ENCODE measurements around the gene RASSF1.

RASSF1 gene

GRCh38 chr3:50383750-50384149 lies 43.1 kb upstream of the RASSF1 start:
- POLR2A ChIA-PET = interaction anchor here (1.0 kb wide), 1 partner anchor 33 kb away, joined by 3 read pairs; the partner anchor contains the start of genes CYB561D2 and NPRL2
- CTCF ChIA-PET = no interaction called here
- no peak overlapping the region for H3K4me3 ChIP-seq (ENCODE audit: low read depth, low read length)
- DNase-seq (ENCODE audit: low read depth, low spot score) = no peak
- no peak for TF ChIP-seq CTCF (IDR thresholded peaks at IDR 0.05; ENCODE audit: insufficient read depth, low read length, missing control alignments)

- H3K4me3 ChIP-seq (ENCODE audit: low read depth, low read length) = no peak overlapping the region
- ChIA-PET CTCF (no interaction called here), POLR2A (no interaction called here)
- no peak for TF ChIP-seq CTCF (IDR thresholded peaks at IDR 0.05; ENCODE audit: insufficient read depth, low read length, missing control alignments)
- DNase-seq (ENCODE audit: low read depth, low spot score) = no peak
These were observed 42.1 kb upstream of the RASSF1 start for GRCh38 chr3:50382722-50383121.

- H3K4me3 ChIP-seq (ENCODE audit: low read depth, low read length) = no peak overlapping the region
- DNase-seq (ENCODE audit: low read depth, low spot score) = no peak
- ChIA-PET POLR2A (no interaction called here), CTCF (interaction anchor here (0.8 kb wide), 1 partner anchor 35 kb away, joined by 3 read pairs; no protein-coding TSS in a partner anchor)
- no peak for TF ChIP-seq CTCF (IDR thresholded peaks at IDR 0.05; ENCODE audit: insufficient read depth, low read length, missing control alignments)
These were observed 40.7 kb upstream of the RASSF1 start for GRCh38 chr3:50381383-50381782.

- DNase-seq (ENCODE audit: low read depth, low spot score) = no peak
- no peak overlapping the region for H3K4me3 ChIP-seq (ENCODE audit: low read depth, low read length)
- ChIA-PET POLR2A (no interaction called here), CTCF (no interaction called here)
- no peak for TF ChIP-seq CTCF (IDR thresholded peaks at IDR 0.05; ENCODE audit: insufficient read depth, low read length, missing control alignments)
These were observed 39.9 kb upstream of the RASSF1 start for GRCh38 chr3:50380405-50381085.

- TF ChIP-seq CTCF (IDR thresholded peaks at IDR 0.05; ENCODE audit: insufficient read depth, low read length, missing control alignments) = no peak
- no peak overlapping the region for H3K4me3 ChIP-seq (ENCODE audit: low read depth, low read length)
- CTCF ChIA-PET = no interaction called here
- no peak for DNase-seq (ENCODE audit: low read depth, low spot score)
- POLR2A ChIA-PET = no interaction called here
These were observed 38.1 kb upstream of the RASSF1 start for GRCh38 chr3:50378757-50379156.

- CTCF ChIA-PET = no interaction called here
- POLR2A ChIA-PET = no interaction called here
- no peak for DNase-seq (ENCODE audit: low read depth, low spot score)
- no peak overlapping the region for H3K4me3 ChIP-seq (ENCODE audit: low read depth, low read length)
- TF ChIP-seq CTCF (IDR thresholded peaks at IDR 0.05; ENCODE audit: insufficient read depth, low read length, missing control alignments) = no peak
These were observed 37.4 kb upstream of the RASSF1 start for GRCh38 chr3:50378024-50378423.

Data from AG04449 (cell line).